K562 (cell line): ENCODE data around the gene MVP. TPM values are rescaled to one million over a fixed set of nuclear protein-coding genes. Genes with fewer than 3 reads are reported as not detected.

ENCODE experiments used
- CHD7 ChIP-seq: fragments of 200-600 bp; sonication (generic); IDR thresholded peaks from one replicate; pipeline ENCODE4 v1.6.1; 2012; ENCODE audit warnings: mild to moderate bottlenecking, low read depth, low read length, inconsistent platforms
- CTCFL ChIP-seq: IDR thresholded peaks from 2 replicates; pipeline ENCODE4 v1.6.1; 2011; ENCODE audit warnings: borderline replicate concordance, low read depth, mild to moderate bottlenecking, moderate library complexity, low read length; ENCODE audit not compliant: insufficient read depth, poor library complexity, severe bottlenecking
- SFPQ ChIP-seq: fragments of 200-400 bp; formaldehyde crosslinking; IDR thresholded peaks from 2 replicates; pipeline ENCODE4 v1.6.1; 2017; ENCODE audit warnings: mild to moderate bottlenecking, low read depth, low read length, moderate library complexity
- ZNF124 ChIP-seq: sonication (generic); formaldehyde crosslinking; IDR thresholded peaks from 2 replicates; pipeline ENCODE4 v1.8.1; 2022; ENCODE audit warnings: missing genetic modification reagents
- polyA plus RNA-seq, 8 experiments: library from polyadenylated mRNA; depleted of rRNA in 4 of 8; stranded (reverse) in 5 of 8; unstranded in 3 of 8; fragments of >200 nt; fragmentation: Nextera tagmentation in 2 of 8; fragmentation: Illumina TruSeq in 1 of 8; extraction: Ambion mirVana in 2 of 8; extraction: Trizol in 1 of 8; gene quantifications; 2 replicates each; pipeline versions ENCODE4 v1.2.1 to v1.2.3, GENCODE V29; 2011 to 2014; ENCODE audit warnings: inconsistent platforms in 1 of 8, missing spikeins in 1 of 8
- total RNA-seq, 7 experiments: library from RNA; depleted of rRNA in 6 of 7; stranded (reverse); fragments of >200 nt in 6 of 7; fragmentation: Illumina TruSeq in 2 of 7; extraction: Trizol in 2 of 7; gene quantifications; 2 replicates each; pipeline versions ENCODE4 v1.2.1 to v1.2.3, GENCODE V29; 2011 to 2021; ENCODE audit warnings: low replicate concordance in 1 of 7
- TF ChIP-seq, protein P1 (sequence below): fragments of 450-650 bp; IDR thresholded peaks from 2 replicates; pipeline ENCODE4 v1.6.1; 2016; ENCODE audit warnings: mild to moderate bottlenecking

The MVP gene
- total and polyA plus RNA-seq, 9 of the 15 experiments (the other 6 are each of a cell fraction or from before 2014, with no cell fraction given): 0.39 to 1.9 (median 0.76) TPM; not detected in 2

GRCh38 chr16:29815793-29816693, 4.2 kb upstream of the MVP start, which contains the start of gene PAGR1 (continued):
- TF ChIP-seq CHD7: no peak
- TF ChIP-seq ZNF124 (CRISPR knock-in tag): no peak
- TF ChIP-seq SFPQ: no peak
- TF ChIP-seq, protein P1, sequence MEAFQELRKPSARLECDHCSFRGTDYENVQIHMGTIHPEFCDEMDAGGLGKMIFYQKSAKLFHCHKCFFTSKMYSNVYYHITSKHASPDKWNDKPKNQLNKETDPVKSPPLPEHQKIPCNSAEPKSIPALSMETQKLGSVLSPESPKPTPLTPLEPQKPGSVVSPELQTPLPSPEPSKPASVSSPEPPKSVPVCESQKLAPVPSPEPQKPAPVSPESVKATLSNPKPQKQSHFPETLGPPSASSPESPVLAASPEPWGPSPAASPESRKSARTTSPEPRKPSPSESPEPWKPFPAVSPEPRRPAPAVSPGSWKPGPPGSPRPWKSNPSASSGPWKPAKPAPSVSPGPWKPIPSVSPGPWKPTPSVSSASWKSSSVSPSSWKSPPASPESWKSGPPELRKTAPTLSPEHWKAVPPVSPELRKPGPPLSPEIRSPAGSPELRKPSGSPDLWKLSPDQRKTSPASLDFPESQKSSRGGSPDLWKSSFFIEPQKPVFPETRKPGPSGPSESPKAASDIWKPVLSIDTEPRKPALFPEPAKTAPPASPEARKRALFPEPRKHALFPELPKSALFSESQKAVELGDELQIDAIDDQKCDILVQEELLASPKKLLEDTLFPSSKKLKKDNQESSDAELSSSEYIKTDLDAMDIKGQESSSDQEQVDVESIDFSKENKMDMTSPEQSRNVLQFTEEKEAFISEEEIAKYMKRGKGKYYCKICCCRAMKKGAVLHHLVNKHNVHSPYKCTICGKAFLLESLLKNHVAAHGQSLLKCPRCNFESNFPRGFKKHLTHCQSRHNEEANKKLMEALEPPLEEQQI: no peak
- TF ChIP-seq CTCFL: peak; percentile 90
